H1 (cell line): ENCODE results near the gene HOMER1. TPM values are rescaled to one million over a fixed set of nuclear protein-coding genes. Genes with fewer than 3 reads are reported as not detected.

Experiments
- CTCF ChIA-PET: fragments of 300-600 bp; sonication (Branson Sonifier 250); formaldehyde crosslinking; loops from one replicate; lab custom pipeline; 2021; ENCODE audit not compliant: partially characterized antibody; lab: Charles Lee
- POLR2A ChIA-PET: fragments of 300-600 bp; sonication (Branson Sonifier 250); formaldehyde crosslinking; loops from one replicate; lab custom pipeline; 2021; ENCODE audit warnings: inconsistent platforms; ENCODE audit not compliant: partially characterized antibody; lab: Charles Lee
- DNase-seq, 2 experiments: peaks; one replicate each; pipeline versions ENCODE4 v3.0.0 to v3.0.0-alpha.2; 2010 to 2022; ENCODE audit warnings: low spot score in 2 of 2, low read depth in 1 of 2, mixed read lengths in 1 of 2
- FAIRE-seq: peaks from 2 replicates; lab custom pipeline; 2011; peaks lifted over from hg19 to GRCh38; lab: Jason Lieb, UNC
- H2AFZ ChIP-seq: 2 replicates; pipeline ENCODE4 v1.8.1; 2012; ENCODE audit warnings: low read length, inconsistent platforms
- H2AK5ac ChIP-seq: 2 replicates; pipeline ENCODE4 v1.6.1; 2013; ENCODE audit warnings: low read depth, low read length
- H2BK120ac ChIP-seq: replicated peaks from 2 replicates; pipeline ENCODE3; 2013; ENCODE audit warnings: low read depth, low read length, inconsistent platforms
- H2BK12ac ChIP-seq: 2 replicates; pipeline ENCODE4 v1.6.1; 2013; ENCODE audit warnings: low read depth, low read length
- H2BK15ac ChIP-seq: 2 replicates; pipeline ENCODE4 v1.6.1; 2013; ENCODE audit warnings: low read length
- H2BK20ac ChIP-seq: 2 replicates; pipeline ENCODE4 v1.6.1; 2013; ENCODE audit warnings: low read length
- H2BK5ac ChIP-seq: 2 replicates; pipeline ENCODE4 v1.6.1; 2013; ENCODE audit warnings: low read depth, low read length
- H3K14ac ChIP-seq: 2 replicates; pipeline ENCODE4 v1.6.1; 2013; ENCODE audit warnings: inconsistent platforms; ENCODE audit not compliant: insufficient read length
- H3K18ac ChIP-seq: 2 replicates; pipeline ENCODE4 v1.6.1; 2013; ENCODE audit warnings: low read length; ENCODE audit errors: extremely low read depth
- H3K23ac ChIP-seq: 2 replicates; pipeline ENCODE4 v1.6.1; 2013; ENCODE audit warnings: inconsistent platforms; ENCODE audit not compliant: insufficient read length
- H3K23me2 ChIP-seq: 2 replicates; pipeline ENCODE4 v1.6.1; 2013; ENCODE audit warnings: low read depth, low read length
- H3K27ac ChIP-seq: 2 replicates; pipeline ENCODE4 v1.6.1; 2011; ENCODE audit warnings: low read depth, low read length, inconsistent platforms
- H3K27me3 ChIP-seq, 4 experiments: replicated peaks in 1 of 4; 1 replicate in 1 of 4; 2 replicates in 3 of 4; pipeline versions ENCODE4 v1.6.1 to v1.8.1; 2011 to 2013; ENCODE audit warnings: low read length in 3 of 4, mild to moderate bottlenecking in 3 of 4, inconsistent platforms in 2 of 4, mixed read lengths in 2 of 4, moderate library complexity in 1 of 4; ENCODE audit not compliant: control insufficient read depth in 3 of 4, insufficient read depth in 3 of 4; ENCODE audit errors: extremely low read depth in 1 of 4
- H3K36me3 ChIP-seq, 4 experiments: 2 replicates each; pipeline versions ENCODE4 v1.6.1 to v1.8.1; 2011 to 2013; ENCODE audit warnings: mild to moderate bottlenecking in 4 of 4, low read length in 3 of 4, moderate library complexity in 2 of 4, control low read depth in 1 of 4, inconsistent platforms in 1 of 4; ENCODE audit not compliant: insufficient read depth in 4 of 4, control insufficient read depth in 2 of 4
- H3K4ac ChIP-seq: replicated peaks from 2 replicates; pipeline ENCODE3; 2013; ENCODE audit warnings: low read length, low read depth, mixed read lengths, inconsistent platforms; ENCODE audit not compliant: insufficient read length
- H3K4me1 ChIP-seq, 4 experiments: replicated peaks in 1 of 4; 1 replicate in 1 of 4; 2 replicates in 3 of 4; pipeline versions ENCODE4 v1.6.1 to v1.8.1; 2011 to 2013; ENCODE audit warnings: low read length in 3 of 4, inconsistent platforms in 2 of 4, mixed read lengths in 1 of 4; ENCODE audit not compliant: insufficient read depth in 4 of 4, control insufficient read depth in 3 of 4
- H3K4me2 ChIP-seq, 2 experiments: 2 replicates each; pipeline versions ENCODE4 v1.6.1 to v1.8.1; 2011 to 2013; ENCODE audit warnings: low read depth in 2 of 2, low read length in 2 of 2, control low read depth in 1 of 2, inconsistent platforms in 1 of 2, mild to moderate bottlenecking in 1 of 2; ENCODE audit not compliant: insufficient read depth in 1 of 2
- H3K4me3 ChIP-seq, 4 experiments: fragments of 200-600, 300-600 bp in 1 of 4; sonication (generic), shearing (Covaris generic), sonication (Bioruptor Twin) in 1 of 4; 2 replicates each; pipeline versions ENCODE4 v1.5.1 to v1.8.1; 2011 to 2016; ENCODE audit warnings: low read length in 4 of 4, low read depth in 3 of 4, control low read depth in 2 of 4, inconsistent platforms in 2 of 4, mild to moderate bottlenecking in 2 of 4, mixed read lengths in 1 of 4, moderate library complexity in 1 of 4; ENCODE audit not compliant: insufficient read depth in 2 of 4; ENCODE audit errors: extremely low read depth in 1 of 4
- H3K56ac ChIP-seq: replicated peaks from 2 replicates; pipeline ENCODE3; 2013; ENCODE audit warnings: low read depth, mild to moderate bottlenecking, mixed read lengths, low read length, inconsistent platforms; ENCODE audit not compliant: insufficient read length
- H3K79me1 ChIP-seq: 2 replicates; pipeline ENCODE4 v1.6.1; 2013; ENCODE audit warnings: low read depth, low read length, control low read depth
- H3K79me2 ChIP-seq, 2 experiments: 2 replicates each; pipeline versions ENCODE4 v1.6.1 to v1.8.1; 2012 to 2013; ENCODE audit warnings: low read length in 2 of 2, mild to moderate bottlenecking in 2 of 2, inconsistent platforms in 1 of 2; ENCODE audit not compliant: insufficient read depth in 2 of 2, control insufficient read depth in 1 of 2
- H3K9ac ChIP-seq, 4 experiments: replicated peaks in 1 of 4; 1 replicate in 1 of 4; 2 replicates in 3 of 4; pipeline versions ENCODE4 v1.6.1 to v1.8.1; 2011 to 2013; ENCODE audit warnings: low read depth in 3 of 4, low read length in 3 of 4, control low read depth in 2 of 4, mild to moderate bottlenecking in 2 of 4, moderate library complexity in 2 of 4, inconsistent platforms in 1 of 4; ENCODE audit errors: extremely low read depth in 1 of 4
- H3K9me3 ChIP-seq, 2 experiments: 2 replicates each; pipeline versions ENCODE4 v1.6.1 to v1.8.1; 2012 to 2013; ENCODE audit warnings: mild to moderate bottlenecking in 2 of 2, moderate library complexity in 2 of 2, control low read depth in 1 of 2, inconsistent platforms in 1 of 2, low read depth in 1 of 2, low read length in 1 of 2, mixed read lengths in 1 of 2; ENCODE audit not compliant: insufficient read depth in 2 of 2
- H4K20me1 ChIP-seq, 2 experiments: replicated peaks in 1 of 2; 2 replicates each; pipeline versions ENCODE3 to v1.8.1; 2011 to 2013; ENCODE audit warnings: inconsistent platforms in 2 of 2, low read length in 2 of 2, mild to moderate bottlenecking in 1 of 2; ENCODE audit not compliant: insufficient read depth in 2 of 2, control insufficient read depth in 1 of 2
- H4K5ac ChIP-seq: 2 replicates; pipeline ENCODE4 v1.6.1; 2013; ENCODE audit warnings: low read length, low read depth, mixed read lengths, inconsistent platforms; ENCODE audit not compliant: insufficient read length
- H4K8ac ChIP-seq: 2 replicates; pipeline ENCODE4 v1.8.0; 2013; ENCODE audit warnings: mild to moderate bottlenecking, moderate library complexity, low read length, inconsistent platforms; ENCODE audit not compliant: insufficient read depth; ENCODE audit errors: extremely low read depth
- H4K91ac ChIP-seq: replicated peaks from 2 replicates; pipeline ENCODE3; 2013; ENCODE audit warnings: low read length, mixed read lengths, inconsistent platforms; ENCODE audit not compliant: insufficient read length
- POLR2A ChIP-seq, 2 experiments: IDR thresholded peaks; 1 replicate in 1 of 2; 2 replicates in 1 of 2; pipeline ENCODE4 v1.6.1; 2011; ENCODE audit warnings: low read depth in 2 of 2, low read length in 2 of 2, mild to moderate bottlenecking in 2 of 2; ENCODE audit errors: control extremely low read depth in 1 of 2
- WGBS, 2 experiments: shearing (Covaris generic) in 1 of 2; methylation state at CpG; one replicate each; pipeline versions ENCODE4 v1.1.6 to v1.1.7; 2013 to 2015; ENCODE audit warnings: low lambda C conversion rate in 2 of 2, mixed read lengths in 2 of 2, inconsistent platforms in 1 of 2, low coverage in 1 of 2, missing lambda C conversion rate in 1 of 2; ENCODE audit not compliant: insufficient replicate concordance in 2 of 2, insufficient coverage in 1 of 2, insufficient read length in 1 of 2; ENCODE audit errors: extremely low coverage in 1 of 2, missing lambda C conversion rate in 1 of 2; 5-methylcytosine and 5-hydroxymethylcytosine counted together
- polyA plus RNA-seq, 7 experiments: library from polyadenylated mRNA; depleted of rRNA in 3 of 7; stranded (reverse) in 5 of 7; unstranded in 2 of 7; fragments of >200 nt in 5 of 7; fragments of 200-250 nt in 2 of 7; gene quantifications; 1 replicate in 5 of 7; 2 replicates in 1 of 7; 4 replicates in 1 of 7; pipeline versions ENCODE4 v1.2.1 to v1.2.3, GENCODE V29; 2011 to 2013; ENCODE audit warnings: missing spikeins in 2 of 7, mixed read lengths in 2 of 7
- total RNA-seq: library from RNA; stranded (reverse); fragmentation: NEBNext Ultra II Directional; extraction: Animal tissue kit (Norgen Biotek cat#: 25700); gene quantifications from 2 replicates; pipeline ENCODE4 v1.2.1, GENCODE V29; 2021

The HOMER1 gene
- total and polyA plus RNA-seq, 2 of the 8 experiments (the other 6 are each of a cell fraction or from before 2014, with no cell fraction given): 6.4 to 57.9 TPM

- no peak overlapping the region for H3K23ac ChIP-seq
- H3K4me3 ChIP-seq: peak overlapping the region; percentile 80 to 96 (median 92); a peak in 6 of 8 replicates
- no peak overlapping the region for H2BK12ac ChIP-seq
- H3K27ac ChIP-seq: no peak overlapping the region
- no peak overlapping the region for H3K14ac ChIP-seq
- H3K4me1 ChIP-seq: peaks cover 6 to 14% (median 12%) of the 10 kb centered on the region in 4 experiments; a peak in 5 of 7 replicates
- peaks cover 5% of the 10 kb centered on the region for H3K23me2 ChIP-seq
- no peak for DNase-seq
- WGBS, 2 experiments: 79% methylated on average over 6 of the region's 6 CpGs; no CpG with 5 or more reads in 1 of the 2 experiments
- no peak overlapping the region for H2BK20ac ChIP-seq
- H4K20me1 ChIP-seq: peaks cover 13 to 24% of the 10 kb centered on the region in 2 experiments
- no peaks in the 10 kb centered on the region for H3K27me3 ChIP-seq
- H3K79me2 ChIP-seq: peaks cover 8 to 74% of the 10 kb centered on the region in 2 experiments; a peak in 3 of 4 replicates
- H3K56ac ChIP-seq: no peak overlapping the region
- H2AK5ac ChIP-seq: no peak overlapping the region
- no peaks in the 10 kb centered on the region for H3K36me3 ChIP-seq
- H2BK120ac ChIP-seq: no peak overlapping the region
- no peak overlapping the region for H3K4ac ChIP-seq
- no peaks in the 10 kb centered on the region; a peak in 1 of 4 replicates for H3K9me3 ChIP-seq
- ChIA-PET CTCF (interaction anchor here (1.3 kb wide), 1 partner anchor 47 kb away, joined by 4 read pairs; no protein-coding TSS in a partner anchor), POLR2A (interaction anchor here (0.6 to 6.2 kb wide), 4 partner anchors 11 to 865 kb away, joined by 3 to 94 read pairs (median 4); no protein-coding TSS in a partner anchor)
- no peak overlapping the region for H2BK15ac ChIP-seq
- H2BK5ac ChIP-seq: no peak overlapping the region
- H2AFZ ChIP-seq: no peak overlapping the region
- H4K91ac ChIP-seq: no peak overlapping the region
- peaks cover 8% of the 10 kb centered on the region; the same call in 1 of the 2 replicates for H3K79me1 ChIP-seq
- no peak overlapping the region for H3K18ac ChIP-seq
- H4K8ac ChIP-seq: no peak overlapping the region; the same call in 1 of the 2 replicates
- no peak overlapping the region for H3K9ac ChIP-seq
- peak overlapping the region; percentile 76 to 82 for H3K4me2 ChIP-seq
- no peak overlapping the region for H4K5ac ChIP-seq
- no peak for FAIRE-seq
- 0 out of 3 replicates have a peak, but pooled peaks of 1 of the 2 experiments have one; percentile 27 for TF ChIP-seq POLR2A (IDR thresholded peaks at IDR 0.05; ENCODE audit: control extremely low read depth in 1 of 2, low read depth in 2 of 2, low read length in 2 of 2)
Measured at GRCh38 chr5:79510638-79511037, 3.3 kb downstream of the HOMER1 start.
